GM21786 (cell line): ENCODE data around the gene DPYSL4.
A peak's percentile ranks its signal among the peaks of the same experiment; 100 is the strongest.

Experiments used
- ATAC-seq: cut with Tn5 transposase; IDR thresholded peaks from one replicate; pipeline ENCODE4 v1.9.1; 2021; ENCODE audit not compliant: unreplicated experiment

DPYSL4 gene

DNA sequence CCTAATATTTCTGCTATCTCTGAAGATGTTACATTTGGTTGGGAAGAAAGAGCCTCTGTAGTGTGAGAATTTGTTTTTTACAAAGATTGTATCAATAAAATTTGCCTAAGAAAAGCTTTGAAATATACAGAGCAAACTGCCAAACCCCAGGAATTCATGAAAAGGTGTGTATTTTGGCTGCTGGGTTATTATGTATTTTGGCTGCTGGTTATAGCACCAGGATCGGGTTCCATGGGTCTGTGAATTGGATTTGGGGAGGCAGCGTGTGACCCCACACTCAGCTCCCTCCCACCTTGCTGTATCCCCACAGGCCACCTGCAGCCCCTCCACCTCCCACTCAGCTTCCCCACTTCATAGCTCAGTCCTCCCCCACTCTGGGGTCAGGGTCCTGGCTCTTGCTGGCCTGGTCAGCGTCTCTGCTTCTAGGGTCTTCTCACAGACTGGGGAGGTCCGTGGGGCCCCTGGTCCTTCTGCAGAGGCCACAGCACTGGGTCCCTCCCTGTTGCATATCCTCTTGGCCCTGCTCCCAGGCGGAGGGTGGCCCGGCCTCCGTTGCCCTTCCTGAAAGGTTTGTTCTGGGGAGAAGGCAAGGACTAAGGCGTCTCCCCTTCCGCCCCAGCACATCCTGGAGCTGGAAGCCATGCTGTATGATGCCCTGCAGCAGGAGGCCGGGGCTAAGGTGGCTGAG lies 24.0 kb upstream of the DPYSL4 start:
- ATAC-seq, result no peak

DNA sequence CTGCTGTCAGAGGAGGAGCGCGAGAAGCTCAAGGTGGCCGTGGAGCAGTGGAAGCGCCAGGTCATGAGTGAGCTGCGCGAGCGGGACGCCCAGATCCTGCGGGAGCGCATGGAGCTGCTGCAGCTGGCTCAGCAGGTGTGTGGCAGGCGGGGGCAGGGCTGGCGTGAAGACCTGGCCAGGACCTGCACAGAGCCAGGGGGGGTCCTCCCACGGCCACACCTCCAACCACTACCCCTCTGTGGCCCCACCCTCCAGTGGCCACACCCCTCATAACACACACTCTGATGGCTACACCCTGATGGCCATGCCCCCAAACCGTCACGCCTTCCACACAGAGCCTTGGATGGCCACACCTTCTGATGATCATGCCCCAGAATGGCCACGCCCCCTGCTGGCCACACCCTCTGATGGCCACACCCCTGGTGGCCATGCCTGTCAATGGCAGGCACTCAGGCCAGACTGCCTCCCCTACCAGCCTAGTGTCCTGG lies 23.4 kb upstream of the DPYSL4 start:
- no peak for ATAC-seq

DNA sequence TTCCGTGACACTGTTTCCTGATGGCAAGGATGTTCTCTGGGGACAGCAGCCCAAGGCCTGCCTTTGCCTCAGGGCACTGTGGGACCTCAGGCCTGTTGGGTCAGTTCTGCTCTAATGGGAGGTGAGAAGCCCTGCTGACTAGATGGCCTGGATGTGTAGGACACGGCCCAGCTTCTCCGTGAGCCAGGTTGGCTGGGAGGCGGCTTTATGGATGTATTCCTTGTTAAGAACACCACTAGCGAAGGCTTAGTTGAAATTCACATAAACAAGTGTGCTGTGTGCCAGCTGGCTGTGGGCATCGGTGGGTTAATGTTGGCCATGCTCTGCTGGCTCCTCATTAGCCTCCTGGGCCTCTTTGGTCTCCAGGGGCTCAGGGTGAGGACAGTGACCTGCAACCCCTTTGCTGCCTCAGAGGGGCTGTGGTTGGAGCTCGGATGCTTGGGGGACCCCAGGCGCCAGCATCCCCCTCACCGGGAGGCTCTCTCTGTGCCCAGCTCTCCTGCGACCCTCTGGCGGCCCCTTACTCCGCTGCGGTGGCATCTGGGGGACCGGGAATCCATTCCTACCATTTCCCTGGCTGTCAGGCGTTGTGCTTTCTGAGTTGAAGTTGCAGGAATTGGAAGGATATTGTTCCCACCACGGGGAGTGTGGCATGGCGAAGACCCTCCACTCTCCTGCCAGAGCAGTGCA lies 22.8 kb upstream of the DPYSL4 start:
- no peak for ATAC-seq

DNA sequence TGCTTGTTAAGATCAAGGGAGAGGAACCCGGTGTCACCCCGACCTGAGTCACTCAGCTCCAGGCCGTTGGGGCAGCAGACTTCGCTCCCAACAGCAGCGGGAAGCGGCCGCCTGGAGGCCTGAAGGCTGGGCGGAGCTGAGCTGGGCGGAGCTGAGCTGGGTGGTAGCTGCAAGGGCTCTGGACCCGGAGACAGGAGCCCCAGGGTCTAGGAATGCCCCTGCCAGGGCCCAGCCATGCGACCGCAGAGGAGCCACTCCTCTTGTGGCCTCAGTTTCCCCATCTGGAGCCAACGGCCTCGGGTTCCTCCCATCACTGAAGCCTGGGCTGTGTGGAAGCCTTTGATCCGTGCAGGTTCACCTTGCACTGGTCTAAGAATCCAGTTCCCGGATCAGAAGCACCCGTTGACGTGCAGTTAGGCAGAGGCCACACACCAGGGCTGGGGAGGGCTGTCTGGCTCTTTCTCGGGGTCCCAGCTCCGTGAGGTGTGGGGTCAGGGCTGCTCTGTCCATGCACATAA lies 21.9 kb upstream of the DPYSL4 start:
- ATAC-seq, result no peak

DNA sequence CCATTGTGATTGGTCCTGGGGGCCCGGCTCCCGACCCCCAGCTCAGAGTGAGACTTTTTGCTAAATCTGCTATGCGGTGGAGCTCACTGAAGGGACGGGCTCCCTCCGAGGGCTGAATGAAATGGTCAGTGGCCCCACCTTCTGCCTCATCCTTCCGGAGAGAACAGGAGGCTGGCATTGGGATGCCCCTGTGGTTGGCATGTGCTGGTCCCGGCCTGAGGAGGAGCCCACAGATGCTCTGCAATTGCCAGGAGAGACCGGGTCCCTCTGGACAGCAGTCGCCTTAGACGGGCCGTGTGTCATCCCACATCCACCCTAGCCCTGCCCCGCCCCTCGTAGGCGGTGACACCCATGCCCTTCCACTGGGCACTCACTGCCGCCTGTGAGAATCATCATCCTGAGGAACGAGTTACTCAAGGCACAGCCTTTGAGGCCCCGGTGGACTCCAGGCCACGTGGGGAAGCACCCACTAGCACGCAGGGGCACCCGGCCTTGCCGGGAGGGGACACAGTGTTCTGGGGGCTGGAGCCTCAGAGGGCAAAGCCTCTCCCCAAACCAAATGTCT lies 21.2 kb upstream of the DPYSL4 start:
- no peak for ATAC-seq

DNA sequence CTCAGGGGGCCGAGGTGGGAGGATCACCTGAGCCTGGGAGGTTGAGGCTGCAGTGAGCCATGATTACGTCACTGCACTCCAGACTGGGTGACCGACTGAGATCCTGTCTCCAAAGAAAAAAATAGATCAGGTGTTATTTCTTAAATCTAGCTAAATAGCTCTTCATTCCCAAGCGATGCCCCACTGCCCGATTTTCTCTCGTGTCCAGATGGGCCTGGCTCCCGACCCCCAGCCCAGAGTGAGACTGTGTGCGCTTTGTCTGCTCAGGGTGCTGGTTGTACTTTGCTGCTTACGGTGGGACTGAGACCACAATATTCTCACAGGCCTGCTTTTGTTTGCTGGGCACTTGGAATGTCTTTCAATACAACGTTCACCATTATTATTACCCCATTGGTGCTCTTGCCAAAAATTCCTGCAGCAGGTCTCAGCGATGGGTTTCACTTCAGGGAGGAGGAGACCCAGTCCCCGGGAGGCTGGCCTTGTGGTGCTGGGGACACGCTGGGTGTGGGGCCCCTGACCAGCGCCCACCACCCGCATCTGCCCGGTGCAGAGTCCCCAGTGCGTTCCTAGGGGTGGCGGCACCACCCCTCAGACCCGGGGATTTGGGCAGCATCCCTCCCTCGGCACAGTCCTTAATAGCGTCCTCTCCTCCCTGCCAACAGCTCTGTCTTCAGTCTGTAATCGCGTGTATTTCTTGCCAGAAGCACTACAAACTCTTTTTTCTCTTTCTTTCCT lies 20.4 kb upstream of the DPYSL4 start:
- no peak for ATAC-seq

DNA sequence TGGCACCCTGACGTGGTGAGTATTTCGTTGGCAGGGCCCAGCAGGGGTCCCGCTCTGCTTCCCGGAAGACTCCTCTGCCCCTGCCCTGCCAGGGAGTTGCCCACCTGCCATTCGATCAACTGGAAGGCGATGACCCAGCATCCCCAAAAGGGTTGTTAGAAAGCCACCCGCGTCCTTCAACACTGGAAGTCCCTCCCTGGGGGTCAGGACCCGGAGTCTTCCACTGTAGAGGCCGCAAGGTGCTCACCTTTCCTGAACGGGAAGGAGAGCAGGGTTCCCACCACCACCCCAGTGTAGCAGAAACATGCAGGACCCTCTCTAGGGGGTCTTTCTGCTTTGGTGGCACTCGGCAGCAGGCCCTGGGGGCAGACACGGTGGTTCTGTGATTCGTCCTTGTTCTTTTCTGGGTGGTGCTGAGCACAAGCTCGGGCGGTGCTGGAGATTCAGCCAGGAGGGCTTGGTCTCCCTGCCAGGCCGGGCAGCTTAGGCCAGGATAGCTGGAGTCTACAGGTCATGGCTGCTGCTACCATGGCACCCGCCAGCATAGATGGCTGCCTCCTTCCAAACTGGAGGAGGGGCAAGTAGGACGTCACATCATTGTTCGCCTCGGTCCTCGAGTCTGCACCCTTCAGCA lies 19.6 kb upstream of the DPYSL4 start:
- no peak for ATAC-seq

DNA sequence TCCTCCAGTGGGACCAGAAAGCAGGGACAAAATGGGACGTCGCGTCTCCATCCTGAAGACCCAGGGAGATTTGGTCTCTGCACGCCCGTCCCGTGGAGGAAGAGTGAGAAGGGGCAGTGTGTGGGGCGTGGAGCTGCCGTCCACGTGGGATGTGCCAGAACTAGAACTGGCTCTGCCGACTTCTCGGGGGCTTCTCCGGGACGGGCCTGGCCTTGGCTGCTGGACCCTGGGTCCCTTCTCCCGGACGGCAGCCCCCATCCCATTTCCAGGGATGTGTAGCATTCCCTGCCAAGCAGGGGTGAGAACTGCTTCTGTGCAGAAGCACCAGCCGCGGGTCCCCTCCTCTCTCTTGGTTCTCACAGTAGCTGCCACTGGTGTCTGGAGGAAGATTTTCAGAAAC lies 18.8 kb upstream of the DPYSL4 start:
- ATAC-seq, result no peak

DNA sequence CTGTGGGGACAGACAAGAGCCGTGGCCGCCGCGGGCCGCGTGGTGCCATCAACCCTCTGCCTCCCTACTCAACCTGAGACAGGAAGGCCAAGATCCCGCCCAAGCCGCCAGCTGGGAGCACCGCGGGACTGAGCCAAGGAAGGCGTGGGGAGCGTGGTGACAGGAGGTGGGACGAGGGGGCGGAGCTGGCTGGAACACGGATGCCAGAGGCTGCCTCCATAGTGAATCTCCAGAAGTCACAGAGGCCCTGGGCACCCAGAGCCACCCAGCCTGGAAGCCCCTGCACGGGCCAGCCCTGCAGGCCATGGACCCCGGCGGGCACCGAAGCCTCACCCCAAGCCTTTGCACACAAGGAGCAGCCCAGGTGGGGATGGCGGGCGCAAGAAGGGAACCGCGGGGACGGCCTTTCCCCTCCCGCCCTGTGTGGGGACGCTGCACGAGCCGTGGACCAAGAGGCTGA lies 18.1 kb upstream of the DPYSL4 start:
- ATAC-seq, result no peak

DNA sequence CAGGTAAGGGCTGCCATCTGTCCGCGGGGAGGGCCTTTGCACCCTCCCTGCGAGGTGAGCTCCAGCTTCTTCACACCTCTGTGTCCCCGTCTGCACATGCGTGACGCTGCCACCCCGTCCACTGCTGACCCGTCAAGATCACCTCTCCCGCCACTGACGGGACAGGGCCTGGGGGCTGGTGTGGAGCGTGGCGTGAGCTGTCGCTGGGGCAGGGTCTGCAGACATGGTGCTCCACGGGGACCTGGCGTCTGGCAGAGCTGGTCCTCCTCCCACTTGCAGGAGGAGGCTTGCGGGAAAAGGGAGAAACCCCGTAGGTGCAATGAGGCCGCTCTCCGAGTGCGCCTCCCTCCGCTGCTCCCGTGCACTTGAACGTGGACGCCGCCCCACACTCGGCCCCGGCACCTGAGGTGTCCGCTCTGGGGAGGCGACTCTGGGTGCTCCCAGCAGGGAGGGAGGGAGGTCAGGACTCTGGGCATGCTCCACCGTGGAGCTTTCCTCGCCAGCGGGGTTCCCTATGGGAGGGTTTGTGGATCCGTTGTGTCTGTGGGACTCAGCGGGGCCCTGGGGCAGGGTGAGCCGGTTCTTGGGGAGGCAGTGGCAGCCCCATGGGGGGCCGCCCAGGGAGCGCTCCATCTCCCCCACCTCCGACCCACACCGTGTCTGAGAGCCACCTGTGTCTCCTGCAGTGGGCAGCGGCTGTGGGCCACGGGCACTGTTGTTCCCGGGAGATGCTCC lies 17.6 kb upstream of the DPYSL4 start:
- ATAC-seq, result no peak

DNA sequence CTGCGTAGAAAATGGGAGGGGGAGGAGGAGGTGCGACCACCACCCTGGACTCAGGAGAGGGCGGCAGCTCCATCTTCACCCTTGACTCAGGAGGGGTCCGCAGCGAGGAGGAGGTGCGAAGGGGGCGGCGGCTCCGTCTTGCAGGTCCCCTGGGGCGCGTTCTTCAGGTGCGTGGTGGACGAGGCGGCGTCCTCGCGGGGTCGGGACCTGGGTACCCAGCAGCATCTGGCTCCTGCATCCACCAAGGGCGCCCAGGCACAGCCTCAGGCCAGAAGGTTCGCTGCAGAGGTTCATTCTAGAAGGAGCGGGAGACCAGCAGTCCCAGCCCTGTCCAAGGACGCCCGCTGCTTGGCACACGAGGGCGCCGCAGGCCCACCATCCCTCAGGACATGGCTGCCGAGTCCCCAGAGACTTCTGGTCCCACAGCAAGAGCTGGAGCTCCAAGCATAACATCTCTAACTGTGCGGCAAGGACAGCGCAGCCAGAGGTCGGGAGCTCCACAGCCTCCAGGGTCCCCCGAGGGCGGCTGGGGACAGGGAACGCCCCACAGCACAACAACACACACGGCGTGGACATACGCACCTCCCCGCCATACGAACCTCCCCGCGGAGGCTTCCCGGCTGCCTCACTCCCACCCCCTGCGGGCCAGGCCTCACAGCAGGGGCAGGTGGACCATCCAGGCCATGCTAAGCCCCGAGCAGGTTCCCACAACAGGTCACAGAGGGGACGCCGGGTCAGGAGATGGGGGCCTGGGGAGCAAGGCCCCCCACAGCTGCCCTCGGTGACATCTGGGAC lies 16.8 kb upstream of the DPYSL4 start:
- no peak for ATAC-seq

DNA sequence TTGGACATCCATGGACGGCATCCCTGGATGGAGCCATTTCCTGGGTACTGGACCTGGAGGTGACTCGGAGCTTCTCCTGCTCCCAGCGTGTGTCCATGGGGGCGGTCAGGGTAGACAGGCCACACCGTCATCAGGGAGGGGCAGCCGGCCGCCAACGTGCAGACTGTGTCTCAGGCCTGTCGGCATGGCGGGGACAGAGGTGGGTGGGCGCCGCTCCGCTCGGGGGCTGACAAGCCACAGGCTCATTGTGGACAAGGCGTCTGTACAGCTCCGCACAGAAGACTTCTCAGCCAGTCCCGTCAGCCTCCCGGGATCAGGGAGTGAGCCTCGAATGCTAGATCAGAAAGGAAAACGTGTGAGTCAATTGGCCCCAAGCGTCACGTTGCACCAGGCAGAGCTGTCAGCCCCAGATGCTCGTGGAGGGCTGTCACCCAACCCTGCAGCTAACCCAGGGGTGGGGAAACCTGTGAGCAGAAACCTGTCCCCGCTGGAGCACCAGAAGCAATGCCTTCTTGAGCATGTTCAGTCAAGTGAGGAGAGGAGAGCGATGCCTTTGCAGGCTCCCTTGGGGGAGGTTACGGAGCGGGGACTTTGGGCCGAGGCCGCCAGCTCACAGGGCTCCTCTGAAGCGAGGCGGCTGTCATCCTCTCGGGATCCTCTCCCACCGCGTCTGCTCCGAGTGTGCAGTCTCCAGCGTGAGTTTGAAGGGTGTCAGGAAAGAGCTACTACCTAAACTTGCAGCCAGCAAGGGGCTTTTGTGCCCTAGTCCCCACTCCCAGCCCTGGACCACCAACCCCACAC lies 16.0 kb upstream of the DPYSL4 start:
- no peak for ATAC-seq

DNA sequence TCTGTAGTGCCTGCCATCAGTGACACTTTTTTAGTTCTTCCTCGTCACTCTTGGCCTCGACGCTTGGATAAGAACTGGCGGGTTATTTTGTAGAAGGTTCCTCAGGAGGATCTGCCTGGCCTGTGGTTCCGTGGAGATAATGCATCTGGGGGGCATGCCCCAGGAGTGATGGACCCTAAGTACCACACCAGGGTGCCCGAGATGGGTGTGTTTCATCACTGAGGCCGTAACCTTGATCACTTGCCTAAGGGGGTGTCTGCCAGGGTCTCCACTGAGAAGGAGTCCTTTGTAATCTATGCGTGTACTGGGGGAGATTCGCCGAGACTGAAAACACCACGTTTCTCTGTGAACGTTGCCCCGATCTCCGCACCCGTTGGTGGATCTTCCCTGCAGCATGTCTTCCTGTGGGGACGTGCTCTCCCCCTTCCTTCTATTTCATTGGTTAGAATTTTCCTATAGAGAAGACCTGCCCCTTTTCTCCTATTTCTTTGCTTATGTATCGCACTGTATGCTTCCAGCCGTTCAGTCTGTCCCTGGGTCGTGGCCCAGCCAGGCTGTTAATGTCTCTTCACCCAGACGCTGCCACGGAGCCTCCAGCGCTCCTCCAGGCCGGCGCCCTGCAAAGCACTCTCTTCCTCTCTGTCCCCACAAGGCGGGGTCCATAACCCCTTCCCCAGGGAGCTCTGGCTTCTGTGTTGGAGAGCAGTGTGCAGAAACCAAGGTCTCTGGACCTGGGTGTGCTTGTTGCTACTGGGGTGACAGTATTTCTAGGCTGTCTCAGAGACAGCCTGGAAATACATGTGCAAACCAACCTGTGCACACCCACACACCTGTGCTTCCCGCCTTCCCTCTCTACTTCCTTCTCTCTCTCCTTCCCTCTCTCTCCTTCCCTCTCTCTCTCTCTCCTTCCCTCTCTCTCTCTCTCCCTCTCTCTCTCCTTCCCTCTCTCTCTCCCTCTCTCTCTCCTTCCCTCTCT lies 14.4 kb upstream of the DPYSL4 start:
- ATAC-seq, result no peak

DNA sequence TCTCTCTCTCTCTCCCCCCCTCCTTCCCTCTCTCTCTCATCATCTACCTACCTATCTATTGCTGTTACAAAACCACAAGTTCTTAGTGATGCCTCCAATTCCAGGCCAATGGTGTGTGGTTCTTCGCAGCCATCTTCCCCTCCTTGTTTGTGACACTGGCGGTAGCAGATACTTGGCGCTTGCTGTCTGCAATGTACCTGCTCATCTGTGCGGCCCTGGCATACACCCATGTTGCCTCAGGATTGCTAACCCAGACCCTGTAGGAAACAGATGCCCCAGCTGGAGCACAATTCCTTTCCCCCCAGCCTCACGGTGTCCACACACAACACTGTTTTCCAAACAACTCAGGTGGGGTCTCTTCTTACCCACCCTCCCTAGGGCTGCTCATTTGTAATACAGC lies 13.6 kb upstream of the DPYSL4 start:
- ATAC-seq, result no peak

DNA sequence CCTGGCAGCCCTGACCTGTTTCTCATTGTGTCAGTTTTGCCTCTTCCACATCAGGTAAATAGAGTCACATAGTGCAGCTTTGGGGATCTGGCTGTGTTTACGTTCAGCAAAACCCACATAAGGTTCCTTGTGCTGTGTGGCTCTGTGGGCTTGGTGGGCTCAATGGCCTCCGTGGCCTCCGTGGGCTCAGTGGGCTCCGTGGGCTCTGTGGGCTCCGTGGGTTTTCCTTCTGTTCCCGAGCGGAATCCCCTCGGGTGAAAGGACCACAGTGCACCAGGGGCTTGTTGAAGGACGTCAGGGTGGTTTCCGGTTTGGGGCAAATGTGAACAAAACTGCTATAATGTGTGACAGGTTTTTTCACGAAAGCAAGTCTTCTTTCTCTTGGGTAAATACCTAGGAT lies 12.5 kb upstream of the DPYSL4 start:
- no peak for ATAC-seq

DNA sequence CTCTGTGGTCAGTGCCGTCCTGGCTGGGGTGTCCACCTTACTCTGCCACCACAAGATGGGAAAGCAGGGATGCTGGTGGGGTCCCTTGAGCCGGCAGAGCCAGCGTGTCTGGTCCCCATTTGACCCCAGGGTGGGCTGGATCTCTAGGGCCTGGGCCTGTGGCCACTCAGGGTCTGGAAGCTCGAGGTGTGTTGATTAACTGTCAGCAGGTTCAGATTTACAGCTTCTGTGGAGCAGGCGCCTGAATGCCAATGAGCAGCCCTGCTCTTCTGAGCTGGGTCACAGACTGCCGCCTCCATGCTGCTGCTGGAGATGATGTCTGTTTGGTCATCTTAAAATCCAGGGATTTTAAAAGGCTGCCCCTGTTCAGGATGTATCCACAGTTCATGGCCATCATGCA lies 11.3 kb upstream of the DPYSL4 start:
- no peak for ATAC-seq

DNA sequence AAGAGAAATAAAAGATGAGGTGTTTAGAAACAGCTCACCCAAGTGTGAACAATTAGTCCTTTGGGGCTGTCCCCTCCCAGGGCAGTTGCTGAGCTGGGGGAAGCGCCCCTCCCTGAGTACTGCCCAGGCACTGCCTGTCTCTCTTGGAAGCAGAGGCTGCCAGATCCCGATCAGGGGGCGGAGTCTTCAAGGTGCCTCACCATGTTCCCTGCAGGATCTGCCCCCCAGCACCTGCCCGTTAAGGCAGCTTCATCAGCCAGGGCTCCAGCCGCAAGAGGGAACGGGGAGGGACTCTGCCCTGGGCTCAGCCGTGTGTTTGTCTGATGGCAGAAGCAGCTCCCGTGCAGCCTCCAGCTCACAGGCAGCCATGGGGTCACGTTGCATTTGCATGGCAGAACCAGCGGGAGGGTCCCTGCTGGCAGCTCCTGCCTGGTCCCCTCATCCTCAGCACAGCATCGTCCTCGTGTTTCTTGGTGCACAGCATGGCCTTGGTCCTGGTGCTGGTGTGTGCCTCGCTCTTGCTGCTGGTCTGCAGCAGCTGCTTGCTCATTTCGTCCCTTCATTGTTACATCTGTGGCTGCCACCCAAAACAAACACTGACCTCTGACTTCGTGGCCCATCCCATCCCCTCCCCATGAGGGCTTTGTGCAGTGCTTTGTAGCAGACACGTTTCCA lies 10.7 kb upstream of the DPYSL4 start:
- ATAC-seq, result peak; percentile 61
